ENCODE measurements around the gene RRP8.

RRP8 gene

DNA sequence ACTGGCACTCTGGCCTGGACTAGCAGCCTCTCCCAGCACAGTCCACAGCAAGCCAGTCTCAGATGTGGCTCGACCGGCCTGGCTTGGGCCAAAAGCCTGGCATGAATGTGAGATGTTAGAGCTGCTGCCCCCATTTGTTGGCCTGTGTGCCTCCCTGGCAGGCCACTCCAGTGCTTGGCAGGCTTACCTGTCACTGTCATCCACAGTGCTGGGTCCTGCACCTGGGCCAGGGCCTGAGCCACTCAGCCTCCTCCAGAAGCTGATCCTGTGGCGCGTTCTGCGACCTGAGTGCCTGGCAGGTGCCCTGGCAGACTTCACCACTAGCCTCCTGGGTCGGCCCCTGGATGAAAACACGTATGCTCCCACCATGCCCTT is 36.1 kb downstream of the RRP8 start:
- H3K4me3 ChIP-seq = no peak overlapping the region
- no peaks in the 10 kb centered on the region for H3K36me3 ChIP-seq (ENCODE audit: insufficient read depth, low read length)
- TF ChIP-seq FOXP2 (optimal IDR thresholded peaks at IDR 0.05; ENCODE audit: control extremely low read depth, extremely low read length, insufficient read depth) = no peak
- TF ChIP-seq POLR2AphosphoS5 (IDR thresholded peaks at IDR 0.05; ENCODE audit: borderline replicate concordance, low read depth, low read length) = no peak
- no peak for TF ChIP-seq EZH2 (IDR thresholded peaks at IDR 0.05)
- H3K9me3 ChIP-seq (ENCODE audit: low read depth, low read length) = no peaks in the 10 kb centered on the region
- no peak for DNase-seq (ENCODE audit: low read depth, low spot score)
- no peak overlapping the region for H3K27ac ChIP-seq
- H3K9ac ChIP-seq (ENCODE audit: insufficient read length) = no peak overlapping the region

DNA sequence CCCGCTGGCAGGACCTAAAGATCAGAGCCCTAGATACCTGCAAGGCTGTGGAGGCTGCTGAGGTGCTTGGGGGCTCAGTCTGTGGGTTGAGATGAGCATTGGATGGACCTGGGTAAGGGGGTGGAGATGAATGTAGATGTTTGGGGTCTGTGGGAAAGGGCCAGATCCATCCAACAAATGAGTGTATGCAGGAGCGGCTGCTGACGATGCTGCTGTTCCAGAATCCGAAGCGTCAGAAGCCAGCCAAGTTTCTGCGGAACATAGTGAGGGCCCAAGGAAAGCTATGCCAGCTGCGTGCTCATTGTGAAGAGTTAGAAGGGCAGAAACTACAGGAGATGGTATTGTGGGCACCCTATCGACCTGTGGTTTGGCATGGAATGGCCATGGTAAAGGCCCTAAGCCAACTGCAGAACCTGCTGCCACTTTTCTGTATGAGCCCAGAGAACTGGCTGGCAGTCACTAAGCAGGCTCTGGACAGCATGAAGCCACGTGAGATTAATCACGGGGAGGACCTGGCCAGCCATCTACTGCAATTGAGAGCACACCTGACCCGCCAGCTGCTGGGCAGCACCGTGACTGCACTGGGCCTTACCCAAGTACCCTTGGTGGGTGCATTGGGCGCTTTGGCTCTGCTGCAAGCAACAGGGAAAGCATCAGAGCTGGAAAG is 36.6 kb downstream of the RRP8 start:
- Histone ChIP-seq H3K36me3 (ENCODE audit: insufficient read depth, low read length) (no peaks in the 10 kb centered on the region), H3K9me3 (ENCODE audit: low read depth, low read length) (no peaks in the 10 kb centered on the region), H3K4me3 (no peak overlapping the region), H3K27ac (no peak overlapping the region), H3K9ac (ENCODE audit: insufficient read length) (no peak overlapping the region)
- TF ChIP-seq FOXP2 (optimal IDR thresholded peaks at IDR 0.05; ENCODE audit: control extremely low read depth, extremely low read length, insufficient read depth) = no peak
- no peak for TF ChIP-seq EZH2 (IDR thresholded peaks at IDR 0.05)
- TF ChIP-seq POLR2AphosphoS5 (IDR thresholded peaks at IDR 0.05; ENCODE audit: borderline replicate concordance, low read depth, low read length) = no peak
- no peak for DNase-seq (ENCODE audit: low read depth, low spot score)

DNA sequence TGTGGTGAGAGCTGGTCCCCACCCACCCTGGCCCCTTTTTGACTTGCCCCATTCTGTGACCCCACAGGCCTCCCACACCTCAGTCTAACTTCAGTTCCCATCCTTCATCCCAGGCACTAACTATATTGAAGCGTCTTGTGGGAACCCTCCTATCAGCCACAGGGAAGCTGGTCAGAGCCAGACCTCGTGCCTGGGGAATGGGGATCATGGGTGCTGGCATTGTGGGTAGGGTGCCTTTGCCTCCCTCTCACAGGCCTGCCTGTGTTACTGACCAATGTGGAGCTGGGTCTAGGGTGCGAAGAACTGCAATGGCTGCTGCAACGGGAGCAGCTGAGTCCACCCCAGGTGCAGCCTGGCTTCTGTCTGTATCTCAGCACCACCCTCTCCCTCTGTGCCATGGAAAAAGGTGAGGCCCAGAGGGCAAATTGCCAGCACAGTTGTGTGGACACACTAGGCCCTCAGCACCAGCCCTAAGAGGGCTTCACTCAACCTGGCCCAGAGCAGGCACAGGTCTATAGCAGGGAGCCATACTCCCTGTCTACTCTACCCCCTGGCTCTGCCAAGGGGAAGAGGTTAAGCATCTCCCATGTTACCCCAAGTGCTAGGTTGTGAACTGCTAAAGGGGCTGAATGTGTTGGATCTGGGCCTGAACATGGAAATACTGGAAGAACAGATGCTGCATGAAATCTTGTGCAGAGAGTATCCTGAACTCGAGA is 37.3 kb downstream of the RRP8 start:
- TF ChIP-seq FOXP2 (optimal IDR thresholded peaks at IDR 0.05; ENCODE audit: control extremely low read depth, extremely low read length, insufficient read depth) (no peak), POLR2AphosphoS5 (IDR thresholded peaks at IDR 0.05; ENCODE audit: borderline replicate concordance, low read depth, low read length) (no peak), EZH2 (IDR thresholded peaks at IDR 0.05) (no peak)
- H3K4me3 ChIP-seq = no peak overlapping the region
- no peak overlapping the region for H3K9ac ChIP-seq (ENCODE audit: insufficient read length)
- H3K9me3 ChIP-seq (ENCODE audit: low read depth, low read length) = no peaks in the 10 kb centered on the region
- H3K36me3 ChIP-seq (ENCODE audit: insufficient read depth, low read length) = no peaks in the 10 kb centered on the region
- no peak for DNase-seq (ENCODE audit: low read depth, low spot score)
- H3K27ac ChIP-seq = no peak overlapping the region

DNA sequence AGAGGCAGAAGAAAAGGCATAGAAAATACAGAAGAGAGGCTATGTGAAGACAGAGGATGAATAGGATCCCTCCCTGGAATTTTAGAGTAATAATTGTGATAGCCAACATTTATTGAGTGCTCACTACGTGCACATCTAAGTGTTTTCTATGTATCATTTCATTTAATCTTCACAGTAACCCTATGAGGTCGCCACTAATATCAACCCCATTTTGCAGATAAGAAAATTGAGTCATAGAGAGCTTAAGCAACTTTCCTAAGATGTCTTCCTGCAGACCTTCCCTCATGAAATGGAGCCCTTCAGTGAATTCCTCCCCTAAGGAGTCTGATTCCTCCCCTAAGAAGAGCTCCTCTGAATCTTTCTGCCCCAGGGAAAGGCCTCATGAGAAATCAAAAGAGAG is 38.1 kb downstream of the RRP8 start:
- H3K27ac ChIP-seq = no peak overlapping the region
- H3K9ac ChIP-seq (ENCODE audit: insufficient read length) = no peak overlapping the region
- no peak overlapping the region for H3K4me3 ChIP-seq
- TF ChIP-seq POLR2AphosphoS5 (IDR thresholded peaks at IDR 0.05; ENCODE audit: borderline replicate concordance, low read depth, low read length) (no peak), FOXP2 (optimal IDR thresholded peaks at IDR 0.05; ENCODE audit: control extremely low read depth, extremely low read length, insufficient read depth) (no peak), EZH2 (IDR thresholded peaks at IDR 0.05) (no peak)
- no peaks in the 10 kb centered on the region for H3K36me3 ChIP-seq (ENCODE audit: insufficient read depth, low read length)
- H3K9me3 ChIP-seq (ENCODE audit: low read depth, low read length) = no peaks in the 10 kb centered on the region
- DNase-seq (ENCODE audit: low read depth, low spot score) = no peak

DNA sequence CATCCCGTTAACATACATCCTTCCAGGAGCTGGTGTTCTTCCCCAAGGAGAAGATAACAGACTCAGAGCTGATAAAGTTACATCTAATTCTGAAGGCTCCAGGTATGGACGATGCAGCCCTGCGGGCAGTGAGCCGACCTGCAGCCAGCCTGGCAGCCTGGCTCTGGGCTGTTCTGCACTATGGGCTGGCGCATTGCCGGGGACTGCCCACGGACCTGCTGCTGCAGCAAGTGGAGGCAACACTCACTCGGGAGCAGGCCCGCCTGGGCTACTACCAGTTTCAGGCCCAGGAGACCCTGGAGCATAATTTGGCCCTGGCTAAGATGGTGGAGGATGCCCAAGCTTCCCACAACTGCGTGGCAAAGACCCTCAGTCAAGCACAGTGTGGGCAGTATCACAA is 39.7 kb downstream of the RRP8 start:
- no peak overlapping the region for H3K27ac ChIP-seq
- no peak for DNase-seq (ENCODE audit: low read depth, low spot score)
- H3K4me3 ChIP-seq = no peak overlapping the region
- no peaks in the 10 kb centered on the region for H3K36me3 ChIP-seq (ENCODE audit: insufficient read depth, low read length)
- TF ChIP-seq EZH2 (IDR thresholded peaks at IDR 0.05) = no peak
- no peak for TF ChIP-seq FOXP2 (optimal IDR thresholded peaks at IDR 0.05; ENCODE audit: control extremely low read depth, extremely low read length, insufficient read depth)
- no peak for TF ChIP-seq POLR2AphosphoS5 (IDR thresholded peaks at IDR 0.05; ENCODE audit: borderline replicate concordance, low read depth, low read length)
- H3K9me3 ChIP-seq (ENCODE audit: low read depth, low read length) = no peaks in the 10 kb centered on the region
- no peak overlapping the region for H3K9ac ChIP-seq (ENCODE audit: insufficient read length)

DNA sequence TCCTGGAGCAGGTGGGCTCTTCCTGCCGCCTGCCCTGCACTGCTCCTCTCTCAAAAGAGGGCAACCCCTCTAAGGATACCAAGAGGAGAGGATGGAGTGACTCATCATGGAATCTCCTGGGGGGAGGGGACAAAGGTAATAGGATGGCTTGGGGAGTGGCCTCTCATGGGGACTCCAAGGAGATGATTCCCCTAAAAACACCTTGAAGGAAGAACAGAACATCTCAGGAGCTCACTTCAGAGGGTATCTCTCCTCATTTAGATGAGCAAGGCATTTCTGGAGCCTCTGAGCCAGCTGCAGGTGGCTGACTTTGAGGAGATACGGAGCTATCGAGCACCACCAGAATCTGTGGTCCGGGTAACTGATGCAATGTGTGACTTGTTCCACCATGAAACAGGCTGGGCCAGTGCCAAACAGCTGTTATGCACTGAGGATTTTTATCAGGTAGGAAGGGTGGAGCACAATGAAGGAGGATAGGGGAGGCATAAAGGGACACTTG is 40.2 kb downstream of the RRP8 start:
- no peak for DNase-seq (ENCODE audit: low read depth, low spot score)
- Histone ChIP-seq H3K4me3 (no peak overlapping the region), H3K27ac (no peak overlapping the region), H3K36me3 (ENCODE audit: insufficient read depth, low read length) (no peaks in the 10 kb centered on the region), H3K9me3 (ENCODE audit: low read depth, low read length) (no peaks in the 10 kb centered on the region), H3K9ac (ENCODE audit: insufficient read length) (no peak overlapping the region)
- no peak for TF ChIP-seq POLR2AphosphoS5 (IDR thresholded peaks at IDR 0.05; ENCODE audit: borderline replicate concordance, low read depth, low read length)
- TF ChIP-seq EZH2 (IDR thresholded peaks at IDR 0.05) = no peak
- no peak for TF ChIP-seq FOXP2 (optimal IDR thresholded peaks at IDR 0.05; ENCODE audit: control extremely low read depth, extremely low read length, insufficient read depth)

DNA sequence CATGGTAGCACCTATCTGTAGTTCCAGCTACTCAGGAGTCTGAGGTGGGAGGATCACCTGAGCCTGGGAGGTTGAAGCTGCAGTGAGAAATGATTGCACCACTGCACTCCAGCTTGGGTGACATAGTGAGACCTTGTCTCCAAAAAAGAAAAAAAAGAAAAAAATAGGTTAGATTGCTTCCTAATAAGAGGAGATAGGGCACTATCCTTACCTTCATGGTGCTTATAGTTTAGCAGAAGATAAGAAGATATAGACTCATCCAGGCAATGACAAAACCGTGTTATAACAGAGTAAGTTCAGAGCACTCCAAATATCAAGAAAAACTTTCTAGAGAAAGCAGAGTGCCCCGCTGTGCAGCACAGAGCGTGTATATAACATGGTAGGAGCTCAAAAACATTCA is 42.1 kb downstream of the RRP8 start:
- TF ChIP-seq EZH2 (IDR thresholded peaks at IDR 0.05) (no peak), FOXP2 (optimal IDR thresholded peaks at IDR 0.05; ENCODE audit: control extremely low read depth, extremely low read length, insufficient read depth) (no peak), POLR2AphosphoS5 (IDR thresholded peaks at IDR 0.05; ENCODE audit: borderline replicate concordance, low read depth, low read length) (no peak)
- no peak for DNase-seq (ENCODE audit: low read depth, low spot score)
- H3K36me3 ChIP-seq (ENCODE audit: insufficient read depth, low read length) = no peaks in the 10 kb centered on the region
- H3K9me3 ChIP-seq (ENCODE audit: low read depth, low read length) = no peaks in the 10 kb centered on the region
- no peak overlapping the region for H3K4me3 ChIP-seq
- no peak overlapping the region for H3K9ac ChIP-seq (ENCODE audit: insufficient read length)
- H3K27ac ChIP-seq = no peak overlapping the region

DNA sequence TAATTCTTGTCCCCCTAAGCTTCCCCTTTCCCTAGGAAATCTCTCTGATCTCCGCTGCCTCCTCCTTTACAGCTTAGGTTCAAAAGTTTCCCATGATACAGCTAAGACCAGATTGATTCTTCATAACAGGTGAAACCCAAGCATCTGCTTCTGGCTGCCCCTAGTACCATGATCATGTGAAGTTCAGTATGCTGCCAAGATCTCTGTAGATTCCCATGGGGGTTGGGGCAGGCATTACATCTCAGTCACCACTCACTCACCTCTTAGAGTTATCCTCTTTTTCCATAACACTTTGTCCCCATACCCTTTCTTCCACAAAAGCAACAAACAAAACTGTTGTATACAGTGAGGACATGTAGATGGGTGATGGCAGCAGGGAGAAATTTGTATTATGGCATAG is 44.0 kb downstream of the RRP8 start:
- no peak for DNase-seq (ENCODE audit: low read depth, low spot score)
- Histone ChIP-seq H3K9ac (ENCODE audit: insufficient read length) (no peak overlapping the region), H3K9me3 (ENCODE audit: low read depth, low read length) (no peaks in the 10 kb centered on the region), H3K36me3 (ENCODE audit: insufficient read depth, low read length) (no peaks in the 10 kb centered on the region), H3K27ac (no peak overlapping the region), H3K4me3 (no peak overlapping the region)
- TF ChIP-seq POLR2AphosphoS5 (IDR thresholded peaks at IDR 0.05; ENCODE audit: borderline replicate concordance, low read depth, low read length) = no peak
- TF ChIP-seq FOXP2 (optimal IDR thresholded peaks at IDR 0.05; ENCODE audit: control extremely low read depth, extremely low read length, insufficient read depth) = no peak
- TF ChIP-seq EZH2 (IDR thresholded peaks at IDR 0.05) = no peak
